Activated CD4-positive, alpha-beta T cell treated with anti-CD3 and anti-CD28 coated beads for 36 hours (primary cell): Measurements from ENCODE around the gene TMEM156. TPM values are rescaled to one million over a fixed set of nuclear protein-coding genes. Genes with fewer than 3 reads are reported as not detected.

Source experiments
- ATAC-seq: fragments of 200-7000 bp; cut with Tn5 transposase; one replicate; pipeline ENCODE4 v1.10.0; 2021; ENCODE audit warnings: mild to moderate bottlenecking, moderate library complexity
- CTCF ChIA-PET: fragments of 350-600 bp; sonication (Branson Sonifier 250); formaldehyde crosslinking; loops from one replicate; lab custom pipeline; 2021; ENCODE audit warnings: antibody characterized with exemption; lab: Charles Lee
- POLR2A ChIA-PET: fragments of 350-600 bp; sonication (Branson Sonifier 250); formaldehyde crosslinking; loops from one replicate; lab custom pipeline; 2021; ENCODE audit warnings: antibody characterized with exemption, inconsistent platforms; lab: Charles Lee
- DNase-seq: peaks from one replicate; pipeline ENCODE4 v3.0.0-alpha.2; 2020
- H3K27ac Mint-ChIP-seq: one replicate; pipeline ENCODE4 v1.8.0; 2021; ENCODE audit warnings: mixed read lengths
- H3K27me3 Mint-ChIP-seq: one replicate; pipeline ENCODE4 v1.8.0; 2021; ENCODE audit warnings: mixed read lengths
- H3K36me3 Mint-ChIP-seq: one replicate; pipeline ENCODE4 v1.8.0; 2021; ENCODE audit warnings: low read depth, mixed read lengths
- H3K4me1 Mint-ChIP-seq: one replicate; pipeline ENCODE4 v1.8.0; 2021; ENCODE audit warnings: mixed read lengths
- H3K4me3 Mint-ChIP-seq: one replicate; pipeline ENCODE4 v1.8.0; 2021; ENCODE audit warnings: mild to moderate bottlenecking, moderate library complexity, mixed read lengths
- H3K9me3 Mint-ChIP-seq: one replicate; pipeline ENCODE4 v1.8.0; 2021; ENCODE audit warnings: low read depth, mixed read lengths
- intact Hi-C, 2 experiments: fragments of 100-400 bp; cut with DNase I in 1 of 2; cut with micrococcal nuclease in 1 of 2; formaldehyde crosslinking; loops; one replicate each; pipeline versions ENCODE4 v1.14.2 to v1.15.1; 2022 to 2024; cut with DNase I, micrococcal nuclease
- total RNA-seq, 2 experiments: library from RNA; stranded (reverse); gene quantifications; one replicate each; pipeline ENCODE4 v1.2.3, GENCODE V29; 2021

The TMEM156 gene
- total RNA-seq, 2 experiments from 2014 or later, result 14.3 to 15.4 TPM

- Mint-ChIP-seq H3K4me1 (peaks cover 15% of the 10 kb centered on the region), H3K27me3 (no peaks in the 10 kb centered on the region), H3K9me3 (no peaks in the 10 kb centered on the region), H3K36me3 (peaks cover 2% of the 10 kb centered on the region), H3K27ac (no peak overlapping the region), H3K4me3 (no peak overlapping the region)
- intact Hi-C loops, result no loop called here
- POLR2A ChIA-PET, result no interaction called here
- ATAC-seq, result no peak
- no peak for DNase-seq
- CTCF ChIA-PET, result interaction anchor here (0.5 to 2.1 kb wide), 4 partner anchors 13 to 583 kb away, joined by 3 to 7 read pairs (median 4); partner anchors contain the start of gene UGDH
These were observed 22.3 kb upstream of the TMEM156 start for GRCh38 chr4:39054497-39054896.

- ATAC-seq (no peak), DNase-seq (no peak)
- H3K4me3 Mint-ChIP-seq, result no peak overlapping the region
- ChIA-PET CTCF (interaction anchor here (0.7 to 2.1 kb wide), 3 partner anchors 12 to 24 kb away, joined by 3 to 7 read pairs (median 4); no protein-coding TSS in a partner anchor), POLR2A (no interaction called here)
- no peaks in the 10 kb centered on the region for H3K9me3 Mint-ChIP-seq
- intact Hi-C loops, result no loop called here
- peaks cover 2% of the 10 kb centered on the region for H3K36me3 Mint-ChIP-seq
- H3K27ac Mint-ChIP-seq, result no peak overlapping the region
- peaks cover 15% of the 10 kb centered on the region for H3K4me1 Mint-ChIP-seq
- no peaks in the 10 kb centered on the region for H3K27me3 Mint-ChIP-seq
These were observed 21.8 kb upstream of the TMEM156 start for GRCh38 chr4:39053983-39054382.

- H3K36me3 Mint-ChIP-seq, result peaks cover 11% of the 10 kb centered on the region
- intact Hi-C loops, result no loop called here
- peaks cover 34% of the 10 kb centered on the region for H3K4me1 Mint-ChIP-seq
- H3K27ac Mint-ChIP-seq, result no peak overlapping the region
- H3K4me3 Mint-ChIP-seq, result no peak overlapping the region
- ChIA-PET CTCF (interaction anchor here (0.6 to 1.5 kb wide), 7 partner anchors 11 to 161 kb away, joined by 3 to 8 read pairs (median 3); no protein-coding TSS in a partner anchor), POLR2A (interaction anchor here (0.6 kb wide), 1 partner anchor 127 kb away, joined by 4 read pairs; no protein-coding TSS in a partner anchor)
- DNase-seq, result no peak
- no peaks in the 10 kb centered on the region for H3K27me3 Mint-ChIP-seq
- no peak for ATAC-seq
- no peaks in the 10 kb centered on the region for H3K9me3 Mint-ChIP-seq
These were observed 19.3 kb upstream of the TMEM156 start for GRCh38 chr4:39051492-39051891.

- Mint-ChIP-seq H3K4me1 (peaks cover 42% of the 10 kb centered on the region), H3K9me3 (no peaks in the 10 kb centered on the region), H3K27ac (no peak overlapping the region), H3K27me3 (no peaks in the 10 kb centered on the region), H3K36me3 (peaks cover 16% of the 10 kb centered on the region), H3K4me3 (no peak overlapping the region)
- DNase-seq (no peak), ATAC-seq (no peak)
- ChIA-PET CTCF (interaction anchor here (0.7 to 1.5 kb wide), 4 partner anchors 11 to 148 kb away, joined by 3 to 8 read pairs (median 4); no protein-coding TSS in a partner anchor), POLR2A (no interaction called here)
- intact Hi-C loops, result no loop called here
These were observed 18.4 kb upstream of the TMEM156 start for GRCh38 chr4:39050590-39050989.

- ATAC-seq, result no peak
- no peaks in the 10 kb centered on the region for H3K9me3 Mint-ChIP-seq
- peak overlapping the region; percentile 59 for H3K27ac Mint-ChIP-seq
- H3K4me3 Mint-ChIP-seq, result peak overlapping the region; percentile 18
- H3K4me1 Mint-ChIP-seq, result peaks cover 48% of the 10 kb centered on the region
- H3K27me3 Mint-ChIP-seq, result no peaks in the 10 kb centered on the region
- intact Hi-C loops, result loop anchor here (5.0 to 10.0 kb wide), 4 partner anchors 134 to 1364 kb away; partner anchors contain the start of genes RELL1 (in 1 of the 2), UGDH (in 1 of the 2) and WDR19 (in 1 of the 2)
- no peak for DNase-seq
- H3K36me3 Mint-ChIP-seq, result peaks cover 16% of the 10 kb centered on the region
- ChIA-PET POLR2A (no interaction called here), CTCF (no interaction called here)
These were observed 16.1 kb upstream of the TMEM156 start for GRCh38 chr4:39048311-39048710.

- Mint-ChIP-seq H3K27ac (peak overlapping the region; percentile 59), H3K27me3 (no peaks in the 10 kb centered on the region), H3K4me3 (peak overlapping the region; percentile 18), H3K36me3 (peaks cover 16% of the 10 kb centered on the region), H3K9me3 (no peaks in the 10 kb centered on the region), H3K4me1 (peaks cover 51% of the 10 kb centered on the region)
- DNase-seq (no peak), ATAC-seq (no peak)
- intact Hi-C loops, result loop anchor here (5.0 to 10.0 kb wide), 4 partner anchors 135 to 1363 kb away; partner anchors contain the start of genes RELL1 (in 1 of the 2), UGDH (in 1 of the 2) and WDR19 (in 1 of the 2)
- ChIA-PET POLR2A (no interaction called here), CTCF (no interaction called here)
These were observed 15.5 kb upstream of the TMEM156 start for GRCh38 chr4:39047681-39048080.

GRCh38 chr4:39046249-39046648, 14.0 kb upstream of the TMEM156 start:
- Mint-ChIP-seq H3K27ac (peak overlapping the region; percentile 91), H3K4me1 (peaks cover 54% of the 10 kb centered on the region), H3K4me3 (peak overlapping the region; percentile 91), H3K27me3 (no peaks in the 10 kb centered on the region), H3K9me3 (no peaks in the 10 kb centered on the region), H3K36me3 (peaks cover 16% of the 10 kb centered on the region)
- no peak for ATAC-seq
- intact Hi-C loops, result loop anchor here (5.0 to 10.0 kb wide), 4 partner anchors 136 to 1361 kb away; partner anchors contain the start of genes RELL1 (in 1 of the 2), UGDH (in 1 of the 2) and WDR19 (in 1 of the 2)
- DNase-seq, result no peak
- ChIA-PET CTCF (interaction anchor here (0.7 to 1.7 kb wide), 7 partner anchors 12 to 157 kb away, joined by 3 to 5 read pairs (median 3); no protein-coding TSS in a partner anchor), POLR2A (interaction anchor here (0.9 kb wide), 1 partner anchor 307 kb away, joined by 3 read pairs; no protein-coding TSS in a partner anchor)

- Mint-ChIP-seq H3K27ac (peak overlapping the region; percentile 91), H3K9me3 (no peaks in the 10 kb centered on the region), H3K36me3 (peaks cover 16% of the 10 kb centered on the region), H3K4me3 (peak overlapping the region; percentile 91), H3K27me3 (no peaks in the 10 kb centered on the region), H3K4me1 (peaks cover 51% of the 10 kb centered on the region)
- intact Hi-C loops, result loop anchor here (2.0 to 10.0 kb wide), 6 partner anchors 61 to 1361 kb away; partner anchors contain the start of genes RELL1 (in 1 of the 2), UGDH (in 1 of the 2) and WDR19 (in 1 of the 2)
- CTCF ChIA-PET, result interaction anchor here (0.6 to 1.7 kb wide), 6 partner anchors 12 to 143 kb away, joined by 3 to 5 read pairs (median 3); no protein-coding TSS in a partner anchor
- peak; percentile 17 for ATAC-seq
- peak; percentile 45 for DNase-seq
- POLR2A ChIA-PET, result interaction anchor here (0.6 to 0.9 kb wide), 2 partner anchors 61 to 308 kb away, joined by 3 to 8 read pairs; no protein-coding TSS in a partner anchor
These were observed 13.6 kb upstream of the TMEM156 start for GRCh38 chr4:39045827-39046221.

GRCh38 chr4:39044956-39045826, 13.0 kb upstream of the TMEM156 start:
- Mint-ChIP-seq H3K4me3 (peak overlapping the region; percentile 91), H3K36me3 (peaks cover 14% of the 10 kb centered on the region), H3K27ac (peak overlapping the region; percentile 91), H3K9me3 (no peaks in the 10 kb centered on the region), H3K4me1 (peaks cover 48% of the 10 kb centered on the region), H3K27me3 (no peaks in the 10 kb centered on the region)
- intact Hi-C loops, result loop anchor here (1.0 to 10.0 kb wide), 11 partner anchors 13 to 1360 kb away; partner anchors contain the start of genes TMEM156 (in 2 of the 2), WDR19 (in 2 of the 2), LIAS (in 1 of the 2) and RELL1 (in 1 of the 2)
- POLR2A ChIA-PET, result interaction anchor here (0.6 to 1.5 kb wide), 4 partner anchors 61 to 308 kb away, joined by 3 to 14 read pairs (median 6); no protein-coding TSS in a partner anchor
- DNase-seq (peak; percentile 59), ATAC-seq (peak; percentile 13)
- CTCF ChIA-PET, result interaction anchor here (0.6 to 1.2 kb wide), 3 partner anchors 37 to 531 kb away, joined by 3 to 4 read pairs (median 3); no protein-coding TSS in a partner anchor

- Mint-ChIP-seq H3K27ac (peak overlapping the region; percentile 69), H3K27me3 (no peaks in the 10 kb centered on the region), H3K9me3 (no peaks in the 10 kb centered on the region), H3K36me3 (peaks cover 14% of the 10 kb centered on the region), H3K4me3 (peak overlapping the region; percentile 76), H3K4me1 (peaks cover 48% of the 10 kb centered on the region)
- intact Hi-C loops, result loop anchor here (1.0 to 10.0 kb wide), 8 partner anchors 12 to 1360 kb away; partner anchors contain the start of genes TMEM156 (in 2 of the 2), LIAS (in 1 of the 2), RELL1 (in 1 of the 2) and WDR19 (in 1 of the 2)
- ChIA-PET POLR2A (interaction anchor here (0.7 to 1.5 kb wide), 4 partner anchors 14 to 155 kb away, joined by 3 to 14 read pairs (median 4); no protein-coding TSS in a partner anchor), CTCF (interaction anchor here (0.9 to 1.5 kb wide), 5 partner anchors 16 to 140 kb away, joined by 3 to 7 read pairs (median 5); no protein-coding TSS in a partner anchor)
- ATAC-seq, result peak; percentile 87
- DNase-seq, result peak; percentile 99
These were observed 12.3 kb upstream of the TMEM156 start for GRCh38 chr4:39044364-39044955.
